A673 (cell line): Measurements from ENCODE around the gene PHF24.
"Not testable (repeated sequence)": the region's sequence is repeated elsewhere in the genome, so short reads cannot be mapped to it uniquely, and the experiment has no call there.

Source experiments
- CTCF ChIP-seq: fragments of 300-800, 200-600 bp; sonication (generic); conservative IDR thresholded peaks from 2 replicates; pipeline ENCODE4 v1.5.1; 2017; ENCODE audit warnings: low read depth, mild to moderate bottlenecking, antibody characterized with exemption, low read length, moderate library complexity, mixed read lengths
- EZH2 ChIP-seq: fragments of 200-600 bp; sonication (generic); IDR thresholded peaks from 2 replicates; pipeline ENCODE4 v1.6.1; 2017; ENCODE audit warnings: borderline replicate concordance, low read depth, mild to moderate bottlenecking, mixed read lengths, antibody characterized with exemption, low read length; ENCODE audit not compliant: poor library complexity, severe bottlenecking

GRCh38 chr9:35023443-35023842, 65.4 kb downstream of the PHF24 start:
- not testable (repeated sequence) for TF ChIP-seq CTCF, EZH2
